SK-N-DZ (cell line): ENCODE measurements around the gene PPP2R2D.

Experiments used
- DNase-seq: peaks from one replicate; pipeline ENCODE4 v3.0.0-alpha.2; 2015; ENCODE audit warnings: low spot score

The PPP2R2D gene

GRCh38 chr10:131928248-131929095, 27.7 kb downstream of the PPP2R2D start:
- no peak for DNase-seq

- no peak for DNase-seq
Observed at GRCh38 chr10:131929122-131929845, 28.5 kb downstream of the PPP2R2D start.

- no peak for DNase-seq
Observed at GRCh38 chr10:131930150-131930549, 29.3 kb downstream of the PPP2R2D start.

- no peak for DNase-seq
Observed at GRCh38 chr10:131930586-131931330, 29.9 kb downstream of the PPP2R2D start.

- DNase-seq, result no peak
Observed at GRCh38 chr10:131931981-131932380, 31.2 kb downstream of the PPP2R2D start.

GRCh38 chr10:131933016-131933695, 32.3 kb downstream of the PPP2R2D start:
- no peak for DNase-seq

- no peak for DNase-seq
Observed at GRCh38 chr10:131933696-131934086, 32.9 kb downstream of the PPP2R2D start.

- DNase-seq, result no peak
Observed at GRCh38 chr10:131934769-131935168, 34.0 kb downstream of the PPP2R2D start.

- no peak for DNase-seq
Observed at GRCh38 chr10:131935260-131935659, 34.5 kb downstream of the PPP2R2D start.

- no peak for DNase-seq
Observed at GRCh38 chr10:131936294-131936693, 35.5 kb downstream of the PPP2R2D start.

- DNase-seq, result no peak
Observed at GRCh38 chr10:131936736-131937135, 35.9 kb downstream of the PPP2R2D start.

GRCh38 chr10:131937836-131938235, 37.0 kb downstream of the PPP2R2D start:
- no peak for DNase-seq

- no peak for DNase-seq
Observed at GRCh38 chr10:131938681-131939080, 37.9 kb downstream of the PPP2R2D start.

GRCh38 chr10:131942455-131942854, 41.6 kb downstream of the PPP2R2D start:
- DNase-seq, result no peak

GRCh38 chr10:131943021-131943814, 42.4 kb downstream of the PPP2R2D start:
- no peak for DNase-seq

GRCh38 chr10:131944412-131944811, 43.6 kb downstream of the PPP2R2D start:
- DNase-seq, result no peak

- DNase-seq, result no peak
Observed at GRCh38 chr10:131944976-131945695, 44.3 kb downstream of the PPP2R2D start.

GRCh38 chr10:131946321-131946751, 45.5 kb downstream of the PPP2R2D start:
- DNase-seq, result no peak

GRCh38 chr10:131946880-131947279, 46.1 kb downstream of the PPP2R2D start:
- DNase-seq, result no peak
